Small intestine (tissue), 7 donors: Measurements from ENCODE around the gene STRA8. TPM values are rescaled to one million over a fixed set of nuclear protein-coding genes. Genes with fewer than 3 reads are reported as not detected.

ENCODE experiments used
- DNase-seq, 2 donors: peaks; one replicate each; pipeline versions ENCODE4 v3.0.0 to v3.0.0-alpha.2; 2013
- FAIRE-seq: peaks from 2 replicates; lab custom pipeline; 2012; peaks lifted over from hg19 to GRCh38; lab: Jason Lieb, UNC
- H3K27ac ChIP-seq, 3 donors: one replicate each; pipeline ENCODE4 v1.5.1; 2013; ENCODE audit warnings: low read length in 2 of 3, mild to moderate bottlenecking in 2 of 3, control low read depth in 1 of 3, inconsistent platforms in 1 of 3, low read depth in 1 of 3, moderate library complexity in 1 of 3
- H3K27me3 ChIP-seq, 3 donors: one replicate each; pipeline ENCODE4 v1.6.1; 2013; ENCODE audit warnings: low read length in 3 of 3, inconsistent platforms in 1 of 3; ENCODE audit not compliant: control insufficient read depth in 3 of 3, insufficient read depth in 3 of 3
- H3K36me3 ChIP-seq, 3 donors: one replicate each; pipeline ENCODE4 v1.6.1; 2013; ENCODE audit warnings: low read length in 3 of 3, inconsistent platforms in 1 of 3, low read depth in 1 of 3, mild to moderate bottlenecking in 1 of 3, moderate library complexity in 1 of 3; ENCODE audit not compliant: control insufficient read depth in 3 of 3, insufficient read depth in 2 of 3
- H3K4me1 ChIP-seq, 3 donors: one replicate each; pipeline ENCODE4 v1.6.1; 2013; ENCODE audit warnings: low read length in 2 of 3, inconsistent platforms in 1 of 3, low read depth in 1 of 3, mild to moderate bottlenecking in 1 of 3, moderate library complexity in 1 of 3; ENCODE audit not compliant: control insufficient read depth in 3 of 3, insufficient read depth in 2 of 3
- H3K4me3 ChIP-seq, 3 donors: one replicate each; pipeline ENCODE4 v1.5.1; 2013; ENCODE audit warnings: low read length in 3 of 3, control low read depth in 1 of 3, inconsistent platforms in 1 of 3, low read depth in 1 of 3, mild to moderate bottlenecking in 1 of 3, moderate library complexity in 1 of 3
- H3K9me3 ChIP-seq, 2 donors: one replicate each; pipeline ENCODE4 v1.6.1; 2013; ENCODE audit warnings: low read depth in 1 of 2, low read length in 1 of 2; ENCODE audit not compliant: control insufficient read depth in 2 of 2, insufficient read depth in 1 of 2
- WGBS, 3 donors: extraction: QIAGEN DNeasy Blood & Tissue Kit; methylation state at CpG; one replicate each; pipeline ENCODE4 v1.1.7; 2013; 5-methylcytosine and 5-hydroxymethylcytosine counted together
- polyA plus RNA-seq, 4 donors: library from polyadenylated mRNA; stranded (reverse) in 3 of 4; unstranded in 1 of 4; fragments of 200-250 nt in 3 of 4; fragments of 120-200 nt in 1 of 4; gene quantifications; one replicate each; pipeline versions ENCODE4 v1.2.1 to v1.2.3, GENCODE V29; 2013
- donor health status: healthy with polysubstance abuse.
- donor health status: control.
- donor health status: control.
- donor health status: Bipolar disorder and iron deficiency.
- donor health status: healthy.

The STRA8 gene
- polyA plus RNA-seq, 4 donors = not detected

GRCh38 chr7:135197906-135198655, 35.6 kb upstream of the STRA8 start:
- peaks cover 2 to 44% (median 10%) of the 10 kb centered on the region in 3 donors for H3K36me3 ChIP-seq
- no peaks in the 10 kb centered on the region for H3K9me3 ChIP-seq
- WGBS, 3 donors = 93 to 95% (median 94%) methylated on average over 15 of the region's 15 CpGs
- FAIRE-seq (no peak), DNase-seq (no peak)
- no peak overlapping the region for H3K4me3 ChIP-seq
- H3K27me3 ChIP-seq = no peaks in the 10 kb centered on the region
- no peaks in the 10 kb centered on the region for H3K4me1 ChIP-seq
- H3K27ac ChIP-seq = no peak overlapping the region

GRCh38 chr7:135199439-135199838, 34.2 kb upstream of the STRA8 start:
- Histone ChIP-seq H3K36me3 (peaks cover 5 to 41% (median 10%) of the 10 kb centered on the region in 3 donors), H3K4me1 (no peaks in the 10 kb centered on the region), H3K9me3 (no peaks in the 10 kb centered on the region), H3K4me3 (no peak overlapping the region), H3K27me3 (no peaks in the 10 kb centered on the region), H3K27ac (no peak overlapping the region)
- WGBS, 3 donors = 91 to 97% (median 93%) methylated on average over 4 of the region's 4 CpGs
- DNase-seq = no peak
- no peak for FAIRE-seq

DNA sequence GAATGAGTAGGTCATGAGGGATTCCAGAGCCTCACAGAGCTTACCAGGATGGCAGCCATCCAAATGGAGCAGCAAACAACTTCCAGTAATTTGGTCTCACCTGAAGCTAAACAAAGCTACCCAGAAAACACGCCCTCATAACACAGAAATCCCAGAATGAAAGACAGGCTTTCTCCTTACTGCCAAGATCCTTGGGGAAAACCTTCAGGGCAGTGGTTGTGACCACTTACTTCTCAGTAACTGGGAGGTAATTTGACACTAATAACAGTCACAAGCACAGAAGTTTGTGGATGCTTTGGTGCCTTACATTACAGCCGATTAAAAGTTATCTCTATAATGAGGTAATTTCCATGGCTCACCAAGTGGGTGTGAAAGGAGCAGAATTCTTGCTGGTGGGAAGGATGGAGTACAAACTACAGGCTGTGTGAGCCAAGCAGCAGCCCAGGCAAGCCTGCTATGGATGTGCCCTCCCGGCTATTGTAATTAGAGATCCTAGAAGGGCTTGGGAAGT, 32.8 kb upstream of the STRA8 start:
- 74 to 88% (median 74%) methylated on average over 3 of the region's 3 CpGs for WGBS, 3 donors
- H3K9me3 ChIP-seq = no peaks in the 10 kb centered on the region
- DNase-seq (no peak), FAIRE-seq (no peak)
- no peaks in the 10 kb centered on the region for H3K27me3 ChIP-seq
- peaks cover 5 to 38% (median 8%) of the 10 kb centered on the region in 3 donors for H3K36me3 ChIP-seq
- no peaks in the 10 kb centered on the region for H3K4me1 ChIP-seq
- no peak overlapping the region for H3K4me3 ChIP-seq
- no peak overlapping the region for H3K27ac ChIP-seq

DNA sequence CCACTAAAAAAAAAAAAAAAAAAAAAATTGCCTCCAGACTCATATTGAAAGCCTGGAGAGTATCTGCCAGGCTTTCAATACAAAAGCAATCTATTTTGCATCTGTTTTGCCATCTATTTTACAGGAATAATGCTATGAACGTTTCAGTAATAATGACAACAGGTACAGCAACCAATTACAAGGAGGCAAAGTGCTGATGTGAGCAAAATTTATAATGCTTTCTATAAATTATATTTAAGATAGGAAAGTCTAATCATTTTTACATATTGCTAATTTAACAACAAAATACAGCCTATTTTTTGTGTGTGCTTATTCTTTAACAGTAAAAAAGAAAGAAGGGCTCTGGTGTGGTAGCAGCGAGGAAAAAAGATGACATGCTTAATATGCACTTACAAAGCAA, 32.3 kb upstream of the STRA8 start:
- no peak overlapping the region for H3K4me3 ChIP-seq
- peaks cover 5 to 35% (median 5%) of the 10 kb centered on the region in 3 donors for H3K36me3 ChIP-seq
- H3K27me3 ChIP-seq = no peaks in the 10 kb centered on the region
- H3K4me1 ChIP-seq = no peaks in the 10 kb centered on the region
- FAIRE-seq (no peak), DNase-seq (no peak)
- H3K9me3 ChIP-seq = no peaks in the 10 kb centered on the region
- H3K27ac ChIP-seq = no peak overlapping the region
- 84 to 91% (median 85%) methylated on average over 2 of the region's 2 CpGs for WGBS, 3 donors

DNA sequence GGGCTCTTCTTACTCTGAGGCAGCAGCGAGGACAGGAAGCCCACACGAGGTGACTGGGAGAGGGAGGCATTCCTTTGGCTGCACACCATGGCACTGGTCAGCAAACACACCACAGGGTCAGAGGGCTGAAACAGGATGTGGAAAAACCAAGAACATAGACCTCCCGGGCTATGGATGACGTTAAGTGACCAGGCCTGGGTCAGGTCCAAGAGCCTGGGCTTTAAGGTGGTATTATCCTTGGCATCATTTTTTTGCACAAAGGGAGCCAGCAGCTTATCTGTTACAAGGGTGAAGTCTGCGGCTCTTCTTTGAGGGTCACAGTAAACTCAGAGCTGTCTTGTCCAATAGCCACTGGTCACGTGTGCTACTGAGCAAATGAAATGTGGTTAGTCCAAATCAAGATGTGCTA, 29.3 kb upstream of the STRA8 start:
- no peak overlapping the region for H3K4me3 ChIP-seq

DNA sequence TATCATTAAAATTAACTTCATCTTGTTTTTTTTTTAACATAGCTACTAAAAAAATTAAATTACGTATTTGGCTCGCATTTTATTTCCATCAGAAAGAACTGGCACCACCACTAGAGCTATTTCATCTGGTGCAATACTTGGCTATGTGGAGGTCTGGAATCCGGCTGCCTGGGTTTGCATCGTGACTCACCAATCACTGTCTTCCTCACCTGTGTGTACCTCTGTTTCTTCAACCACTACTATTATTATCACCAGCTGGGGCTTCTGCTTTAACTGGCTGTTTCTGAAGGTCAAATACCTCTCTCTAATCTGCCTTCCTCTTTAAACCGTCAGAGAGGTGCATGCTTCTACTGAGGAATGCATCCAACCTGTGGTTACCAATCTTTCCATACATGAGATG, 28.8 kb upstream of the STRA8 start:
- Histone ChIP-seq H3K4me1 (no peaks in the 10 kb centered on the region), H3K4me3 (no peak overlapping the region), H3K27me3 (peaks cover 0 to 4% (median 0%) of the 10 kb centered on the region in 3 donors), H3K9me3 (no peaks in the 10 kb centered on the region), H3K27ac (no peak overlapping the region), H3K36me3 (peaks cover 0 to 15% (median 3%) of the 10 kb centered on the region in 3 donors)
- FAIRE-seq (no peak), DNase-seq (no peak)
- WGBS, 3 donors = 91 to 92% (median 92%) methylated on average over 5 of the region's 5 CpGs

More for the DNA sequence above, 29.3 kb upstream of the STRA8 start:
- 87 to 90% (median 88%) methylated on average over 6 of the region's 6 CpGs for WGBS, 3 donors
- DNase-seq = no peak
- peaks cover 0 to 17% (median 3%) of the 10 kb centered on the region in 3 donors for H3K36me3 ChIP-seq
- no peaks in the 10 kb centered on the region for H3K9me3 ChIP-seq
- FAIRE-seq = no peak
- no peak overlapping the region for H3K27ac ChIP-seq
- no peaks in the 10 kb centered on the region for H3K4me1 ChIP-seq
- H3K27me3 ChIP-seq = peaks cover 0 to under 1% (median 0%) of the 10 kb centered on the region in 3 donors

DNA sequence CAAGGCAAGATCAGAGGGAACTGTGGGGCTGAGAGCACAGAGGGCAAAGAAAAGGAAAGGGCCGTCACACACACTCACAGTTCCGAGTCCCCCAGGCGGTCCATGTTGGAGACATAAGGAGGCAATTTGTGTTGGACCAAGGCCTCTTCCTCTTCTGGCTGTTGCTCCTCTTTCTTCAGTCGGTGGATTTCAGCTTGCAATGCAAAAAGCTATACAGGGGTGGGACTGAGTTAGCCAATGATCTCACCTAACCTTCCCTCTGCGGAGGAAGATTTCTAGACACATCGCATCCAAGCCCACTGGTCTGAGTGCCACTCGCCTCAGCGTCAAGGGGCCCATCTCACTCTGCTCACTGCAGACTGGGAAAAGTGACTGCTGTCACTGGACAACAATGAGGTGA, 27.8 kb upstream of the STRA8 start:
- WGBS, 3 donors = 96 to 98% (median 97%) methylated on average over 8 of the region's 8 CpGs
- FAIRE-seq (no peak), DNase-seq (no peak)
- peaks cover 0 to 5% (median 0%) of the 10 kb centered on the region in 3 donors for H3K27me3 ChIP-seq
- H3K27ac ChIP-seq = no peak overlapping the region
- H3K9me3 ChIP-seq = no peaks in the 10 kb centered on the region
- peaks cover 0 to 15% (median 3%) of the 10 kb centered on the region in 3 donors for H3K36me3 ChIP-seq
- peaks cover 0 to 3% (median 0%) of the 10 kb centered on the region in 3 donors for H3K4me1 ChIP-seq
- no peak overlapping the region for H3K4me3 ChIP-seq

GRCh38 chr7:135206941-135207391, 26.7 kb upstream of the STRA8 start:
- no peak overlapping the region for H3K27ac ChIP-seq
- no peak for FAIRE-seq
- WGBS, 3 donors = 84 to 85% (median 84%) methylated on average over 7 of the region's 7 CpGs

More at GRCh38 chr7:135206941-135207391, 26.7 kb upstream of the STRA8 start:
- Histone ChIP-seq H3K9me3 (no peaks in the 10 kb centered on the region), H3K27me3 (peaks cover 0 to 8% (median 0%) of the 10 kb centered on the region in 3 donors), H3K4me3 (no peak overlapping the region), H3K36me3 (peaks cover 0 to 15% (median 3%) of the 10 kb centered on the region in 3 donors), H3K4me1 (peaks cover 0 to 3% (median 0%) of the 10 kb centered on the region in 3 donors)
- DNase-seq = no peak
